Activated naive CD4-positive, alpha-beta T cell treated with anti-CD3 and anti-CD28 coated beads for 36 hours (primary cell): ENCODE measurements around the gene EFEMP2. TPM values are rescaled to one million over a fixed set of nuclear protein-coding genes. Genes with fewer than 3 reads are reported as not detected.
A peak's percentile ranks its signal among the peaks of the same experiment; 100 is the strongest.

Source experiments
- CTCF ChIA-PET: fragments of 350-600 bp; sonication (Branson Sonifier 250); formaldehyde crosslinking; loops from one replicate; lab custom pipeline; 2021; ENCODE audit warnings: antibody characterized with exemption; lab: Charles Lee
- DNase-seq: peaks from one replicate; pipeline ENCODE4 v3.0.0-alpha.2; 2020
- H3K27ac Mint-ChIP-seq: one replicate; pipeline ENCODE4 v1.8.0; 2021; ENCODE audit warnings: mild to moderate bottlenecking, mixed read lengths
- H3K27me3 Mint-ChIP-seq: one replicate; pipeline ENCODE4 v1.8.0; 2021; ENCODE audit warnings: low read depth, mixed read lengths
- H3K36me3 Mint-ChIP-seq: one replicate; pipeline ENCODE4 v1.8.0; 2021; ENCODE audit warnings: low read depth, mixed read lengths
- H3K4me1 Mint-ChIP-seq: one replicate; pipeline ENCODE4 v1.8.0; 2021; ENCODE audit warnings: low read depth, mixed read lengths
- H3K4me3 Mint-ChIP-seq: one replicate; pipeline ENCODE4 v1.8.0; 2021; ENCODE audit warnings: mild to moderate bottlenecking, moderate library complexity, mixed read lengths
- H3K9me3 Mint-ChIP-seq: one replicate; pipeline ENCODE4 v1.8.0; 2021; ENCODE audit warnings: mixed read lengths
- intact Hi-C: fragments of 100-400 bp; cut with micrococcal nuclease; formaldehyde crosslinking; loops from one replicate; pipeline ENCODE4 v1.15.1; 2023
- total RNA-seq, 2 experiments: library from RNA; stranded (reverse); gene quantifications; one replicate each; pipeline ENCODE4 v1.2.3, GENCODE V29; 2021

The EFEMP2 gene
- total RNA-seq, 2 experiments from 2014 or later = 10.1 to 11.5 TPM

GRCh38 chr11:65868907-65869306 lies 3.7 kb downstream of the EFEMP2 start:
- no peak for DNase-seq
- H3K4me1 Mint-ChIP-seq = peaks cover 13% of the 10 kb centered on the region
- peaks cover 10% of the 10 kb centered on the region for H3K36me3 Mint-ChIP-seq
- no peak overlapping the region for H3K27ac Mint-ChIP-seq
- H3K9me3 Mint-ChIP-seq = no peaks in the 10 kb centered on the region
- CTCF ChIA-PET = interaction anchor here (1.1 to 5.0 kb wide), 3 partner anchors 9 to 120 kb away, joined by 3 to 57 read pairs (median 8); partner anchors contain the start of genes FIBP and MUS81
- H3K4me3 Mint-ChIP-seq = no peak overlapping the region
- intact Hi-C loops = no loop called here
- H3K27me3 Mint-ChIP-seq = no peaks in the 10 kb centered on the region

GRCh38 chr11:65868076-65868667 lies 4.4 kb downstream of the EFEMP2 start:
- H3K9me3 Mint-ChIP-seq = no peaks in the 10 kb centered on the region
- intact Hi-C loops = no loop called here
- no peak overlapping the region for H3K27ac Mint-ChIP-seq
- peak; percentile 36 for DNase-seq
- H3K36me3 Mint-ChIP-seq = peaks cover 14% of the 10 kb centered on the region
- CTCF ChIA-PET = interaction anchor here (1.1 to 5.0 kb wide), 3 partner anchors 8 to 120 kb away, joined by 3 to 57 read pairs (median 8); partner anchors contain the start of genes FIBP and MUS81
- H3K4me1 Mint-ChIP-seq = peaks cover 10% of the 10 kb centered on the region
- H3K4me3 Mint-ChIP-seq = no peak overlapping the region
- H3K27me3 Mint-ChIP-seq = no peaks in the 10 kb centered on the region

- peaks cover 18% of the 10 kb centered on the region for H3K36me3 Mint-ChIP-seq
- no peaks in the 10 kb centered on the region for H3K27me3 Mint-ChIP-seq
- intact Hi-C loops = no loop called here
- no peak for DNase-seq
- H3K9me3 Mint-ChIP-seq = no peaks in the 10 kb centered on the region
- H3K4me3 Mint-ChIP-seq = no peak overlapping the region
- CTCF ChIA-PET = interaction anchor here (3.2 kb wide), 1 partner anchor 17 kb away, joined by 15 read pairs; no protein-coding TSS in a partner anchor
- no peak overlapping the region for H3K27ac Mint-ChIP-seq
- H3K4me1 Mint-ChIP-seq = peaks cover 11% of the 10 kb centered on the region
Measured at GRCh38 chr11:65867284-65868071, 5.1 kb downstream of the EFEMP2 start.

GRCh38 chr11:65866509-65867283 lies 5.9 kb downstream of the EFEMP2 start:
- Mint-ChIP-seq H3K27me3 (no peaks in the 10 kb centered on the region), H3K36me3 (peaks cover 22% of the 10 kb centered on the region), H3K9me3 (no peaks in the 10 kb centered on the region), H3K4me1 (peaks cover 11% of the 10 kb centered on the region), H3K4me3 (no peak overlapping the region), H3K27ac (no peak overlapping the region)
- DNase-seq = no peak
- intact Hi-C loops = no loop called here
- CTCF ChIA-PET = interaction anchor here (0.5 to 3.2 kb wide), 2 partner anchors 18 to 21 kb away, joined by 3 to 15 read pairs; no protein-coding TSS in a partner anchor

- H3K9me3 Mint-ChIP-seq = no peaks in the 10 kb centered on the region
- no peak overlapping the region for H3K27ac Mint-ChIP-seq
- no peak for DNase-seq
- H3K4me1 Mint-ChIP-seq = peaks cover 16% of the 10 kb centered on the region
- peaks cover 27% of the 10 kb centered on the region for H3K36me3 Mint-ChIP-seq
- CTCF ChIA-PET = interaction anchor here (3.2 kb wide), 1 partner anchor 19 kb away, joined by 15 read pairs; no protein-coding TSS in a partner anchor
- no peak overlapping the region for H3K4me3 Mint-ChIP-seq
- no peaks in the 10 kb centered on the region for H3K27me3 Mint-ChIP-seq
- intact Hi-C loops = no loop called here
Measured at GRCh38 chr11:65865550-65866172, 6.9 kb downstream of the EFEMP2 start.

- no peaks in the 10 kb centered on the region for H3K27me3 Mint-ChIP-seq
- CTCF ChIA-PET = interaction anchor here (3.2 kb wide), 1 partner anchor 19 kb away, joined by 15 read pairs; no protein-coding TSS in a partner anchor
- H3K4me3 Mint-ChIP-seq = no peak overlapping the region
- H3K4me1 Mint-ChIP-seq = peaks cover 16% of the 10 kb centered on the region
- no peak for DNase-seq
- H3K36me3 Mint-ChIP-seq = peaks cover 30% of the 10 kb centered on the region
- H3K9me3 Mint-ChIP-seq = no peaks in the 10 kb centered on the region
- H3K27ac Mint-ChIP-seq = no peak overlapping the region
- intact Hi-C loops = no loop called here
Measured at GRCh38 chr11:65864706-65865471, 7.7 kb downstream of the EFEMP2 start.

GRCh38 chr11:65863889-65864705 lies 8.5 kb downstream of the EFEMP2 start:
- intact Hi-C loops = no loop called here
- peaks cover 30% of the 10 kb centered on the region for H3K36me3 Mint-ChIP-seq
- no peak overlapping the region for H3K27ac Mint-ChIP-seq
- no peak overlapping the region for H3K4me3 Mint-ChIP-seq
- H3K27me3 Mint-ChIP-seq = no peaks in the 10 kb centered on the region
- no peak for DNase-seq
- H3K9me3 Mint-ChIP-seq = no peaks in the 10 kb centered on the region
- peaks cover 16% of the 10 kb centered on the region for H3K4me1 Mint-ChIP-seq
- CTCF ChIA-PET = interaction anchor here (6.1 kb wide), 1 partner anchor 23 kb away, joined by 178 read pairs; the partner anchor contains the start of genes CCDC85B, CTSW and FIBP

GRCh38 chr11:65862941-65863888 lies 9.4 kb downstream of the EFEMP2 start:
- H3K27me3 Mint-ChIP-seq = no peaks in the 10 kb centered on the region
- CTCF ChIA-PET = interaction anchor here (0.8 to 6.1 kb wide), 3 partner anchors 8 to 24 kb away, joined by 3 to 178 read pairs (median 3); partner anchors contain the start of genes CCDC85B, CTSW and FIBP
- H3K4me1 Mint-ChIP-seq = peaks cover 19% of the 10 kb centered on the region
- H3K9me3 Mint-ChIP-seq = no peaks in the 10 kb centered on the region
- intact Hi-C loops = no loop called here
- H3K27ac Mint-ChIP-seq = no peak overlapping the region
- no peak overlapping the region for H3K4me3 Mint-ChIP-seq
- DNase-seq = peak; percentile 3
- H3K36me3 Mint-ChIP-seq = peaks cover 30% of the 10 kb centered on the region

GRCh38 chr11:65862191-65862735 lies 10.3 kb downstream of the EFEMP2 start:
- H3K9me3 Mint-ChIP-seq = no peaks in the 10 kb centered on the region
- H3K36me3 Mint-ChIP-seq = peaks cover 27% of the 10 kb centered on the region
- H3K4me3 Mint-ChIP-seq = no peak overlapping the region
- H3K4me1 Mint-ChIP-seq = peaks cover 19% of the 10 kb centered on the region
- DNase-seq = peak; percentile 3
- intact Hi-C loops = no loop called here
- CTCF ChIA-PET = interaction anchor here (6.1 kb wide), 1 partner anchor 25 kb away, joined by 178 read pairs; the partner anchor contains the start of genes CCDC85B, CTSW and FIBP
- no peaks in the 10 kb centered on the region for H3K27me3 Mint-ChIP-seq
- H3K27ac Mint-ChIP-seq = no peak overlapping the region
